PC-3 (cell line): ENCODE results near the gene PEAK3.

ENCODE experiments used
- EZH2 ChIP-seq: fragments of 300-600 bp; sonication (generic); IDR thresholded peaks from one replicate; pipeline ENCODE4 v1.6.1; 2017; ENCODE audit warnings: antibody characterized with exemption, mild to moderate bottlenecking, low read length; ENCODE audit not compliant: unreplicated experiment
- EZH2phosphoT487 ChIP-seq: fragments of 300-600 bp; sonication (generic); IDR thresholded peaks from 2 replicates; pipeline ENCODE4 v1.6.1; 2018; ENCODE audit warnings: mild to moderate bottlenecking, antibody characterized with exemption, low read length, borderline replicate concordance
- TF ChIP-seq, protein P1 (sequence below): fragments of 300-600 bp; sonication (generic); conservative IDR thresholded peaks from 2 replicates; pipeline ENCODE4 v1.5.1; 2017; ENCODE audit warnings: antibody characterized with exemption, low read depth, mild to moderate bottlenecking, low read length

GRCh38 chr19:2242816-2243215 is 39.2 kb downstream of the PEAK3 start:
- TF ChIP-seq, protein P1, sequence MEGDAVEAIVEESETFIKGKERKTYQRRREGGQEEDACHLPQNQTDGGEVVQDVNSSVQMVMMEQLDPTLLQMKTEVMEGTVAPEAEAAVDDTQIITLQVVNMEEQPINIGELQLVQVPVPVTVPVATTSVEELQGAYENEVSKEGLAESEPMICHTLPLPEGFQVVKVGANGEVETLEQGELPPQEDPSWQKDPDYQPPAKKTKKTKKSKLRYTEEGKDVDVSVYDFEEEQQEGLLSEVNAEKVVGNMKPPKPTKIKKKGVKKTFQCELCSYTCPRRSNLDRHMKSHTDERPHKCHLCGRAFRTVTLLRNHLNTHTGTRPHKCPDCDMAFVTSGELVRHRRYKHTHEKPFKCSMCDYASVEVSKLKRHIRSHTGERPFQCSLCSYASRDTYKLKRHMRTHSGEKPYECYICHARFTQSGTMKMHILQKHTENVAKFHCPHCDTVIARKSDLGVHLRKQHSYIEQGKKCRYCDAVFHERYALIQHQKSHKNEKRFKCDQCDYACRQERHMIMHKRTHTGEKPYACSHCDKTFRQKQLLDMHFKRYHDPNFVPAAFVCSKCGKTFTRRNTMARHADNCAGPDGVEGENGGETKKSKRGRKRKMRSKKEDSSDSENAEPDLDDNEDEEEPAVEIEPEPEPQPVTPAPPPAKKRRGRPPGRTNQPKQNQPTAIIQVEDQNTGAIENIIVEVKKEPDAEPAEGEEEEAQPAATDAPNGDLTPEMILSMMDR, result no peak
- TF ChIP-seq EZH2 (no peak), EZH2phosphoT487 (no peak)
